Endothelial cell of umbilical vein (primary cell): ENCODE results near the gene PDE6D.

Experiments
- CTCF ChIP-seq, 2 donors: IDR thresholded peaks; 1 replicate in 1 of 2; 2 replicates in 1 of 2; pipeline ENCODE4 v1.5.1; 2011; ENCODE audit warnings: low read length in 2 of 2, mild to moderate bottlenecking in 2 of 2, moderate library complexity in 2 of 2, control low read depth in 1 of 2, inconsistent platforms in 1 of 2, low read depth in 1 of 2; ENCODE audit not compliant: insufficient read depth in 1 of 2; ENCODE audit errors: extremely low read depth in 1 of 2
- EZH2 ChIP-seq: IDR thresholded peaks from 2 replicates; pipeline ENCODE4 v1.6.1; 2012; ENCODE audit warnings: borderline replicate concordance, low read depth, mild to moderate bottlenecking, moderate library complexity, low read length, inconsistent platforms; ENCODE audit not compliant: severe bottlenecking
- FOS ChIP-seq: IDR thresholded peaks from 2 replicates; pipeline ENCODE4 v1.6.1; 2011; ENCODE audit warnings: mild to moderate bottlenecking, low read length, moderate library complexity, borderline replicate concordance; ENCODE audit not compliant: insufficient read depth
- JUN ChIP-seq: IDR thresholded peaks from 2 replicates; pipeline ENCODE4 v1.6.1; 2011; ENCODE audit warnings: borderline replicate concordance, low read depth; ENCODE audit not compliant: insufficient read length, insufficient read depth
- POLR2A ChIP-seq: IDR thresholded peaks from 2 replicates; pipeline ENCODE4 v1.6.1; 2012; ENCODE audit warnings: low read depth, mild to moderate bottlenecking, control low read depth, low read length
- POLR2AphosphoS5 ChIP-seq: IDR thresholded peaks from 2 replicates; pipeline ENCODE4 v1.6.1; 2012; ENCODE audit warnings: low read depth, mild to moderate bottlenecking, control low read depth, low read length, moderate library complexity; ENCODE audit not compliant: insufficient read depth

DNA sequence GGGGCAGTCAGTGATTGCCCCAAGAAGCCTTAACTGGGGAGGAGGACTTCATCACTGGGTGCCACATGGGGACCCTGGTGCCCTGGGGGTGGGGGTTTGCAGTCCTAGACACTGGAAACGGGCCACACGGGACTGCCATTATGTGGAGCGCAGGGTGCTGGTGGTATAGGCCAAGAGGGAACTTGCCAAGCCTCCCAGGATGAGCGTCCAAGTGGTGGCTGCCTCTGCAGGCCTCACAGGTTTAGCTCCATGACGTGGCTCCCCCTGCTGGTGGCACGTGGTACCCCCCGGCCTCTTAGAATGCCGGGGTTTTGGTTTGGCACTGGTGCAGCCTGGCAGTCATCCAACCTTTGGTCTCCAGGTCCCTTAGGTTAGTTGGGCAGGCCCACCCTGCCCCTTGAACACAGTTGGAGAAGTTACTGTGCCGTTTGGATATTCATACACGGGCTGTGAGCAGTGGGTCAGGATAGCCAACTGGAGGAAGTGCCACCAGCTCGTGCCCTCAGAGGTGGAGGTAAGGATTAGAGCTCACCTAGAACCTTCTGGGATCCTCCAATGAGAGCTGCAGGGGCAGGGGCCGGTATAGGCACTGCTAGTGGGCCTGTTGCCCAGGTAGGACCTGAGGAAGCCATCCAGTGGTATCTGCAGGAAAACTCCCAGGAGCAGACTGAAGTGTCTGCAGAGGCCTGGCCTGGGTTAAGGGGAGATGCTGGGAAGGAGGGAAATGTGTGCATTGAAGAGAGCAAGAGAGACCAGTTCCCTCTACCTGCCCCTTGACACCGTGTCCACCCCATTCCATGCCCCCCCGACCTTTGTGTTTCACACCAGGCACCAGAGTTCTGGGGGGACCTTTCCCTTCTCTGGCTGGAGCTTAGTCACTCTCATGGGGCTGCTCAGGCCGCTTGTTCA, 67.1 kb downstream of the PDE6D start:
- TF ChIP-seq CTCF (IDR thresholded peaks at IDR 0.05; ENCODE audit: extremely low read depth in 1 of 2, insufficient read depth in 1 of 2, low read depth in 1 of 2, low read length in 2 of 2) (peak; percentile 91 to 94), POLR2AphosphoS5 (peak; percentile 70), EZH2 (no peak), JUN (no peak), POLR2A (no peak), FOS (no peak)
